NOMO-1 (cell line): ENCODE results near the gene ACTN1.
"Not testable (repeated sequence)": the region's sequence is repeated elsewhere in the genome, so short reads cannot be mapped to it uniquely, and the experiment has no call there.

ENCODE experiments used
- DNase-seq, 2 experiments: peaks; one replicate each; lab custom pipeline; 2025; ENCODE audit not compliant: unreplicated experiment in 2 of 2; lab: John Stamatoyannopoulos, UW

ACTN1 gene

DNA sequence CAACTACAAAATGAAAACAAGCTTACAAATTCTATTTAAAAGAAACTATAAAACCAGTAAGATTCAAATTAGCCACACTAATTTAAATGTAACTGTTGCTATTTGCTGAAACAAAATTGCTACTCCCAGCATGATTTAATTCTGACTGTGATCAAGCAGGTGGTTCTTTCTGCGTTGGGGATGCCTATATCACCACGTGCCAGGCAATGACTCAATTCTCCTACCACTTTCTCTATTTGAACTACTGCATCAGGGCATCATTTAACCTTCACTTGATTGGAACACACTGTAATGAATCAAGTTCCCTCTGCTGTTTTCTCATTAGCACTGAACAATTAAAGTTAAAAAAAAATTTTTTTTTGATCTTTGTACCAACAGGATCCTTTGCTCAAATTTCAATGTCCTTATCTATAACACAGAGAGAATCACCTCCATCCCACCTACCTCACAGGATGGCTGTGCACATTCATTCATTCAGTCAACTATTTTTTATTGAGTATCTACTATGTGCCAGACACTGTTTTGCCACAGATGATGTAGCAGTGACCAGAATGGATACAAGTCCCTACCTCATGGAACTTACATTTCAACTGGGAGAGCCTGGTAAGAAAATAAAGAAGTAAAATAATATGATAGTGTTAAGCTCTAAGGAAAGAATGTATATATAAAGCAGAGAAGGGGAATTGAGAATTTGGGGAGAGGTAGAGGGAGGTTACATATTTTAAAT, 8.0 kb upstream of the ACTN1 start:
- no peak for DNase-seq

DNA sequence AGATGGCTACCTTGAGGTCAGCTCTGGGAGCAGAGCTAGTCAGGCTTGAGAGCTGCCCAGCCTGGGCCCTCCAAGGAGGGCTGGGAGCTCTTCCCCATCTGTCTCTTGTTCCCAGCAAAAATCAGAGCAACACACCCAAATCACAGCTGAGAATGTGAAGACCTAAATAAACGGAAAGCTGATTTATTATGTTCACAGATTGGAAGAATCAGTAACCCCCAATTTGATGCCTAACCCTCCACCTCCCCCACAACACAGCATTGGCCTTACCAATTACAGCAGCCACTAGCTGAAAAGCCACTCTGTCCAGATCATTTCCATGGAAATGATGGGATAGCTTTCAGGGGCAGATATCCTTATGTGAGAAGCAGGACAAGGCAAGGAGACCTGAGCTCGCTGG, 7.1 kb upstream of the ACTN1 start:
- no peak for DNase-seq

DNA sequence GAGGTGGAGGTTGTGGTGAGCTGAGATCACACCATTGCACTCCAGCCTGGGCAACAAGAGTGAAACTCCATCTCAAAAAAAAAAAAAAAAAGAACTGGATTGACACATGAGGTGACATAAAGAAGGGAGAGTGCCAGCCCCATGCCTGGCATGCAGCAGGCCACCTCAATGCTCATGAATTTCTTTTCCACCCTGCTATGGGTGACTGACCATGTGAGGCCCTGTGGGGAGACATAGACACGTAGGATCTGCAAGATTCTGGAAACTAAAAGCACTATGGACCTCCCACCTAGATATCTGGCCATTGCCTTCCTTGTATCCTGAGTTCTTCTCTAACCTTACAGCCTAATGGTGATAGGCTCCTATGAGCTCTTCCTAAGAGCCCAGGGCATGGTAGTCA, 5.6 kb upstream of the ACTN1 start:
- no peak for DNase-seq

DNA sequence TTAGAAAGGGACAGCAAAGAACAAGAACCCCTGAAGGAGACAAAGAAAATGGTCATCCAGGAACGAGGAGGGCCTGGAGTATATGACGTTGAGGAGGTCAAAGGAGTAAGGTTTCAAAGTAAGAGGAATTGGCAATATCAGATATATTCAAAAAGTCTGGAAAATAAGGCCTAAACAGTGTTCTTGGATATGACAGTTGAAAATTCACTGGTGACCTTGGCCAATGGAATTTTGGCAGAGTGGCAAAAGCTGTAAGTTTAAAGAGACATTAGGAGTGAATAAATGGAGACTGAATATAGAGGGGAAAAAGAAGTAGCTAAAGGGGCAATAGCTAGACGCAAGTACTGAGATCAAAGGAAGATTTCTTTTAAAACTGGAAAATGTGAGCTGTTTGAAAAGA, 4.1 kb upstream of the ACTN1 start:
- DNase-seq: no peak

DNA sequence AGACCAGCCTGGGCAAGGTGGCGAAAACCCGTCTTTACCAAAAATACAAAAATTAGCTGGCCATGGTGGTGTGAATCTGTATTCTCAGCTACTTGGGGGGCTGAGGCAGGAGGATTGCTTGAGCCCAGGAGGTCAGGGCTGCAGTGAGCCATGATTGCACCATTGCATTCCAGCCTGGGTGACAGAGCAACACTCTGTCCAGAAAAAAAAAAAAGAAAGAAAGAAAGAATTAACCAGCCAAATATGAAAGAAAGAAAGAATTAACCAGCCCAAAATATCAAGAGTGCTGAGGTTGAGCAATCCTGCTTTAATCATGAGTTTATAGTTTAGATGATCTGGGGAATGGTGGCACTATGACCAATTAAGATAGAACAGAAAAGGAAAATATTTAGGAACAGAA, 3.5 kb upstream of the ACTN1 start:
- no peak for DNase-seq

DNA sequence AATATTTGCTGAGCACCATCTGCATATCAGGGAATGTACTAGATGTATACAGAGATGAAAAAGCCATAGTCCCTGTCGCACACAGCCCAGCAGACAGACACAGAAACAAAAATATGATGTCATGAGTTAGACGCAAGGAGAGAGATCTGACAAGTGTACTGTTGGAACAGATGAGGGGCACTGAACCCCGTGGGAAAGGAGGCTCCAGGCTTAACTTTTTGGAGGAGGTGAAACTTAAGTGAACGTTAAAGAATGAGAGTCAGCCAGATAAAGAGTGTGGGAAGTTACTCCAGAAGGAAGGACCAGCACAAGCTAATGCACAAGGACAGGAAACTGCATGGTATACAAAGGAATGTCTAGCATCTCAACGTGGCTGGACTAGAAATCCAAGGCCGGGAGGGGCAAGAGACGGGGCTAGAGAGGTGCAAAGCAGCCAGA, 2.5 kb upstream of the ACTN1 start:
- DNase-seq: no peak

DNA sequence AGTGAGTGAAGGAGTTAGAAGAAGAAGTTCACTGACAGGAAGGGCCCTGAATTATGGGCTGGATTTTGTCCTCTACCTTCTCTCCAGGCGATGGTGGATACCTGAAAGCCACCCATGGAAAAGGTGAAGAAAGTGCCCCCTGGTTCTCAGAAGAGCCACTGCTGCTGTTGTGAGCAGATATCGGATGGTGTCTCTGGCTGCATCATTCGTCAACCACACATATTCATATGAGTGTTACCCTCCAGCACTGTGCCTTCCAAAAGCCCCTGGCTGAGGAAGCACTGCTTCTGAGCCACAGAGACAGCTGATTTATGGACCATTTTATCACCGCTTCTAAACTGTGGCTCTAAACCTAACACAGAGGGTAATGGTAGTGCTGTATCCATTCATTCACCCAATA, 2.0 kb upstream of the ACTN1 start:
- no peak for DNase-seq

DNA sequence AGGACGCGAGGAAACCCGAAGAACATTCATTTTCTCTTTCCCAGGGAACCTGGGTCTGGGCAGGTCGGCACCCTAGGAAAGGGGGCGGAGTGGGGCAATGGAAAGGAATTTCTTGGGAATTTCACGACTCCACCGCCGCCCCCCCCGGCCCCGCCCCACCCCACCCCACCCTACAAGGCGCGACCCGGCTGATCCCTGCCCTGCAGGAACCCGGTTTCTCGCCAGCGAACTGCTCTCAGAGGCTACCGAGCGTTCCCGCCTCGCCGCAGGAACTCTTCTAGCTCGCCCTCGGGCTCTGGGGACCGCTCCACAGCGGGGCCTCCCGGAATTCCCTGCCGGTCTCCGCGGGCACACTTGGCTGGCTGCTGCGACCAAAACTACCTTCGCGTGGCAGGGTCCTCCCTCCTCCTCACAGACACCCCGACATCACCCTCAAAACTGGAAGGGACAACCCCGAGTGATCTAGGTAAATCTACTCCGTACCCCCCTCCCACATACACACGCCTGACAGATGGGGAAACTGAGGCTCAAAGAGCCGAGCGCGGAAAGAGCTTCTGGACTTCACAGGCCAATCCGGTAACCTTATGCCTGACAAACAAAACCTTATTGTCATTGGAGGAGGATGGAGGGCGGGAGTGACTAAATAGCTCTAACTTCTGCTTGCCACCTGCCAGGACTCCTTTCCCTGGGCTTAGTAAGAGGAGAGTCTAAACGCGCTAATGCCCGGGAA, 785 bp upstream of the ACTN1 start:
- peak in 1 of 2 experiments; percentile 13 for DNase-seq

DNA sequence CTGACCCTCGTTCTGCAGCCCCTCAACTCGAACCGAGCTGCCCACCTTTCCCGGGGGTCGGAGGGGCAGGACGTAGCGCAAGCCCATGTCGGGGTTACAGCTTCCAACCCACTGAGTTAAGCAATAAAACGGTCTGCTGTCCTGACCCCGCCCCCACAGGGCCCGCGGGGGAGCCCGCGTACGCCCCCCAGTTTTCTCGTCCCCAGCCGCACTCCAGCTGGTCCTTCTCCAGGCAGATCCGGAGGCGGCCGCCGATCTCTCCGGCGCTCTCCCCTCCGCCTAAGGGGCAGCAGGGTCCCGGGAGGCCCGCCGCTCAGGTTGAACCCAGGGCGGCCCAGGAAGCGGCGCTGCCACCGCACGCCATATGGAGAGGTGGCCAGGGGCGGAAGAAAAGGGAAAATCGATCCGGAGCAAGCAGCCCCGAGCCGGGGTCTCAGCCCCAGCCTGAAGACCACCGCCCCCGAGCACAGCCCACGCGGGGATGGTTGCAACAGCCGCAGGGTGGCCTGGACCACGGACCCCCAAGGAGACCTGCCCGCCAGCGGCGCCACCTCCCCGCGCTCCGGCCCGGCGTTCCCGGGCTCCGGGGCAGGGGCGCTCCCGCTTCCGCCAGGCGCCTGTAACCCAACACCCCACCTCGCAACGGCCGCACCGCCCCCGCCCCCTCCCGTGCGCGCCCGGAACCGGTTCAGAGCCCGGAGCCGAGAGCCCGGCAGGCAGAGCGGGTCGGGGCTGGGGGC, 760 bp downstream of the ACTN1 start:
- peak; percentile 41 to 65 for DNase-seq

DNA sequence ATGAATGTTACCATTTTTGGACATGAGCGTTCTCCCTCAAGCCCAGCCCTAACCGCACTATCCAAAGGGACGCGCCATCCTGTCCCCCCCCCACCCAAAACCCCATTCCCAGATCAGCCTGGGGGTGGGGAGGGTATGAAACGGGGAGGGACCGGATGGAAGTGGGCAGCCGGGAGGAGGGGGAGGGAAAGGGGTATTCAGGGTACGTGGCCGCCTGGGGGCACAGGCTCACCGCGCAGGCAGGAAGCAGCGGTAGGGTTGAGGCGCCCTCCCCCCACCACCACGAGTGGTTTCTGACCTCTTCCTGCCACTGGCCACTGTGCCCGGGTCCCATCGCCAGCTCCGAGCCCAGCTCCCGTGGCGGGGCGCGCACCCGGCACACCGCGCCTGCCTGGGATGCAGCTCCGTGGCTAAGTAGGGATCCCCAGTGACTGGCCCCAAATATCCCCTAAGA, 1.4 kb downstream of the ACTN1 start:
- DNase-seq: peak; percentile 38 to 65

DNA sequence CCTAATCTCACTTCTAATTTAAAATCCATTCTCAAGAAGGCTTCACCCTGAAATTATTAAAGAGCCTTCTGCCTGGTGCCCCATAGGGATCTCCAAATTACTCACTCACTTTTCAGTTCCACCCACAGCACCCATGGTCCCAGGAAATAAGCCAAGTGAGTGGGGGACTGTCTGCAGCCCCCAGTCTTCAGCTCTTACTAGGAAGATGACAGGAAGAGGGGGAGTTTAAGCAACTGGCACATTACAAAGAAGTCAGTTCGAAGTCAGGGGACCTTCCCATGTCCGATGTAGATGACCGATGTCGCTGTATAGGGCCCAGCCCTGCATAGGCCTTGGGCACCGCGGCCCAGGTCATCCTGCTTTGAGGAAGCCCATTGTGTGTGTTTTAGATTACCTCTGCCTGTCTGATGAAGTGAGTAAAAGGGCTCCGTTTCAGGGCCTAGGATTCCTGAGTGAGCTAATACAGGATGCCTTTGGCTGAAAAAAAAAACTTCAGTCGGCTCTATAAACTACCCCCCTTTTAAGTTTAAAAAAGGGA, 1.9 kb downstream of the ACTN1 start:
- no peak for DNase-seq

DNA sequence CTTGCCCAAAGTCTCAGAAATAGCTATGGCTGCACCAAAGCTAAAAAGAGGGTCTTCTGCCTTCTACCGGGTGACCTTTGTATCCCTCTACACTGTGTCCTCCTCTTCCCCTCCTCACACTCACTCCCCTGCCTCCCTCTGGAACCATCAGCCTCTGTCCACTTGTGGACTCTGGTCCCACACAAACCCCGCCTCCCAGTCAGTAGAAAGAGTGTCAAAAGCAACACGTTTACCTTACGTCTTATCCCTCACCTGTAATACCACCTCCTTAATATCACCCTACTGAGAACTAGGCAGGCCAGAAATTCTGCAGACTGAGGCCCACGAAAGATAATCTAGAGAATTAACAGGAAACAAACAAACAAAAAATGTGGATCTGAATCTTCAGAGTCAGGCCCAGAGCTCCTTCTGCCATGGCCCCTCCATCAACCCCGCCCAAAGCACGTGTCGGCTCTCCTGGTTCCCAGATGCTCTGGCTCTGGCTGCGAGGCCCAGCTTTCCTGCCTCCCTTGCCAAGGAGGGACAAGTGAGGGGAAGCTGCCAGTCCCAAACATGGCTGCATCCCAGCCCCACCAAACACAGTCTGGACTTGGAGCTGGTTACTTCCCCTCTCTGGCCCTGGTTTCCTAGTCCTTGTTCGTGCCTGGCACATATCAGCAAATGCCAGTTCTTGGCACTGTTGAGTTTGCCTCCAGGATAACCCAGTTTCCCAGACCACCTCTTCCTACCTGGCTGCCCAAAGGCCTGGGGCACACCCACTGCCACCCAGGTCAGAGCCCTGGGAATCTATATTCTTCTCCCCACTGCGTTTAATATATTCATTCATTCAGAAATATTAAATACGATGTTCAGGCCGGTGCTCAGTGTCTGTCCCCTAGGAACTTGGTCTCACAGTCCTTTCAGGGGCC, 2.7 kb downstream of the ACTN1 start:
- no peak for DNase-seq

DNA sequence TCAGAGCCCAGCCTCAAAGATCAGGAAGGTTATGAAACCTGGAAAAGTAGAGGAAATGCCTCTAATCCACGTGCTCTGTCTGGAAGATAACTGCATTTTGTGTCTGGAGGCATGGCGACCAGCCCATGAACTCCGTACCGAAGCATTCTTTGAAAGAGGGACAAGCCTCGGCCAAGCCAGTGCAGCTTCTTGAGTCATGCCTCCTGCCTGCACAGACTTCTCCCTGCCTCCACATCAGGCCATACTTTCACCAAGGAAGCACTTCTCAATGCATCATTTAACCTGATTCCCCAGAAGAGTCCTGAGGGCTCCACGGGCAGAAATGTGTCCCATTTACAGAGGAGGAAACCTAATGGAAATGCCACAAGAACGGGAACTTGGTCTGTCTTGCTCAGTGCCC, 3.4 kb downstream of the ACTN1 start:
- DNase-seq: no peak

DNA sequence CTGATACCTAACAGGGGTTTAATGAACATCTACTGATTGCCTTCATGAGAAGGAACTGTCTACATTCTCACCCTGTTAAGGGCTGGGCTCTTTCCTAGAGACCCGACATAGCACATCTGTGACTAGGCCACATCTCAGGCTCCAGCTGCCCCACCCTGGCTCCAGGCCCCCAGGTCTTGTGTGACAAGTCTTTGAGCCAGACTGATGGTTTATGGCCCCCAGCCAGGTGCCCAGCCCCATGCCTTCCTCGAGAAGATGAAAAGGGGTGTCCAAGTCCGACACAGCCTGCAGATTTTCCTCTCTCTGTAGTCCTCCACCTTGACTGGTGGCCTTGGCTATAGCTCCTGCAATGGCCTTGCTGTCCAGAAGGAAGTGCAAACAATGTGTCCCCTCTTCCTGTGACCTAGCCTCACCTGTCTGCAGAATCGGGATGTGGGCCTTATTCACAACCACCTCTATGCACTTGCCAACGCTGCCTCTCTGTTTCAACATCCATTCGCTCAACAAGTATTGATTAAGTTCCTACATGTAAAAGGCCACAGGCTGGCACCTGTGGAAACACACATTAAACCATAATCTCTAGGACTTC, 4.2 kb downstream of the ACTN1 start:
- no peak for DNase-seq

DNA sequence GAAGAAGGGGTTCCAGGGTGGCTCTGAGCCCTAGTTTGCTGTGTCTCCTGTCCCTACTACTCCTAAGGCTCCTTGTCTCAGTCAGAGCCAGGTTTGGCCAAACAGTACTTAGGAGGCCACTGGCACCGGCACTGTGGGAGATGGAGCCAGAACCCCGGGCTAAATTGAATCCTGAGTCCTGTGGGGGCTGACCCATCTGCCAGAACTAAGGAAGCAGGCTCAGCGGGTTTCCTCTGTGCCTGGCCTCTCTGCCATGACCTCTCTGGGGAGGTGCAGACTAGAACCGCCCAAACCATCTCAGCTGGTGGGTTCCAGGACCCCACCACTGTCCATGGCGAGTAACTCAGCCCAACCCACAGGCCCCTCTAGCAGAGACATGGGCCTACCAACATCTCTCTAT, 5.5 kb downstream of the ACTN1 start:
- DNase-seq: no peak

DNA sequence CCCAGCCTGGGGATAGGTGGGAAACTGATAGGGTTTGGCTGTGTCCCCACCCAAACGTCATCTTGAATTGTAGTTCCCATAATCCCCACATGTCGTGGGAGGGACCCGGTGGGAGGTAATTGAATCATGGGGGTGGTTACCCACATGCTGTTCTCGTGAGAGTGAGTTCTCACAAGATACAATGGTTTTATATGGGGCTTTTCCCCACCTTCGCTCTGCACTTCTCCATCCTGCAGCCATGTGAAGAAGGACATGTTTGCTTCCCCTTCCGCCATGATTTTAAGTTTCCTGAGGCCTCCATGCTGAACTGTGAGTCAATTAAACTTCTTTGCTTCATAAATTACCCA, 5.9 kb downstream of the ACTN1 start:
- not testable (repeated sequence) for DNase-seq

DNA sequence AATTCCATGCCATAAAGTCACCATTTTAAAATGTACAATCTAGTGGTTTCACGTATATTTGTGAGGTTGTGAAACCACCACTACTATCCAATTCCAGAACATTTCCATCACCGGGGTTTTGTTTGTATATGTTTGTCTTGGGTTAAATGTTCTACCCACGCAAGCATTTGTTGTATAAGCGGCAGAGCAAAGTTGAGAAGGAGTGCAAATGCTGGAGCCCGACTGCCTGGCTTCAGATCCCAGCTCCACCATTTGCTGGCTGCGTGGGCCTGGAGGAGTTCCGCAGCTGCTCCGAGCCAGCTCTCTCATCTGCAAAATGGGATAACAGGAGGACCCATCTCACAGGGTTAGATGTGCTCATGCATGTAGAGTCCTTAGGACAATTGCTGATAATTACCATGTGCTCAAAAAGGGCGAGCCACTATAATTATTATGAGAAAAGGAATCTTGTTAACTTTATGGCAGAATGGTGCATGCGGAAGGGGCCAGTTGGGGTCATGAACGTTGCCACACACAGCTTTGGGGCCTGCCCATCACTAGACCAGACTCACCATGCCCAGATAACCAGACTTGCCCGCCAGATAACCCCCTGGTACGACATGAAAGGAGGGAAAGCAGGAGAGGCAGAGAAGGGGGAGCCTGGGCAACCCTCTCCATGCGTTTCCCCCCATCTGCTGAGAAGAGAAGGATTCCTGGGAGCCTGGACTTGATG, 6.4 kb downstream of the ACTN1 start:
- no peak for DNase-seq

DNA sequence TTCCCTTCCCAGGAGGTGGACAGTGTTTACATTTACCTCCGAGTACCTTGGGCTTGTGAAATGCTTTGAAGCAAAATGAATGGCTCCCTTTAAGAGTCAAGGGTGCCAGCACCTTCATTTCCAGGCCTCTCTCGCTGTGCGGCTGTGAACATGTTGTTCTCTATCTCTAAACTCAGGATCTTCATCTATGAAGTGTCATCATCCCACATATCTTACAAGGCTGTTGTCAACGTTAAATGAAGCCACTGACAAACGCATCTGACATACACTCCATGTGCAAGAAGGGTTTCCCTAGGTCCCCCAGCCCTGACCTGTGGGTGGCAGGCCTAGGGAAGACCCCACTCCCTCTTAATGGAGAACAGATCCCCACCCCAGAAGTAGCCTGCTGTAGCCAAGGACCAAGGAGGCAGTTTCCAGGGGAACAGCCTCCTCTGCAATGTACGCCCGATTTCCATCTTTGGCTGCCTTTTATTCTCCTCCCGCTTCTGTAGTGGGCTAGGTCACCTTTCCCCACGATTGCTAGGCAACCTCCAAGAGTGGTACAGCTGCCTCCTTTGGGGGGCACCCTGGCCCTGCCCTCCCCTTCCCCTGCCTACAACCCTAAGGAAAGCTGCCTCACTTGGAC, 7.6 kb downstream of the ACTN1 start:
- DNase-seq: no peak

DNA sequence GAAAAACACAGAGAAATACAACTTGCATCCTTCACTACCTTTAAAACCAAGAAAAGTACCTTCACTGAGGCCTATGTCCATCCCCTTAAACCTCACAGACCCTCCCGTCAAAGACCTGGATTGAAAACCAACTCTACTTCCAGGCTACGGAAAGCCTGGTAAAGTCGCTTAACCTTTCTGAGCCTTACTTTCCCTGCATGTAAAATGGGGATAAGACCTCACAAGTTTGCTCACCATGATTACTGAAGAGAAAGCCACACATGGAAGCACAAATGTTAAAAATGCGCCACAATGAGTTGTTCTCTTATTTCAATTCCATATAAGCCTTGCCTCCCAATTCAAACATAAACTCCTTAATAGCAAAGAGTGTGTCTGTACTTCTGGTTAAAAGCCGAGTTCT, 8.4 kb downstream of the ACTN1 start:
- no peak for DNase-seq
